CD14-positive monocyte (primary cell): ENCODE results near the gene USB1. TPM values are rescaled to one million over a fixed set of nuclear protein-coding genes. Genes with fewer than 3 reads are reported as not detected.

Experiments
- DNase-seq, 3 donors: peaks; one replicate each; pipeline ENCODE4 v3.0.0-alpha.2; 2011 to 2022
- H2AFZ ChIP-seq: 2 replicates; pipeline ENCODE4 v1.6.0; 2012; ENCODE audit warnings: mild to moderate bottlenecking, low read depth, low read length, inconsistent platforms; ENCODE audit not compliant: insufficient read depth, poor library complexity, severe bottlenecking
- H3K27ac ChIP-seq, 2 donors: 1 replicate in 1 of 2; 2 replicates in 1 of 2; pipeline ENCODE4 v1.5.1; 2012 to 2013; ENCODE audit warnings: low read length in 2 of 2, control low read depth in 1 of 2, inconsistent platforms in 1 of 2, low read depth in 1 of 2, mild to moderate bottlenecking in 1 of 2
- H3K27me3 ChIP-seq, 2 donors: one replicate each; pipeline versions ENCODE4 v1.6.0 to v1.6.1; 2011 to 2013; ENCODE audit warnings: low read length in 2 of 2; ENCODE audit not compliant: control insufficient read depth in 2 of 2, insufficient read depth in 2 of 2
- H3K36me3 ChIP-seq, 2 donors: replicated peaks in 1 of 2; 1 replicate in 1 of 2; 2 replicates in 1 of 2; pipeline versions ENCODE4 v1.5.1 to v1.6.1; 2012 to 2013; ENCODE audit warnings: low read length in 2 of 2, control low read depth in 1 of 2, inconsistent platforms in 1 of 2, mild to moderate bottlenecking in 1 of 2; ENCODE audit not compliant: insufficient read depth in 2 of 2, control insufficient read depth in 1 of 2
- H3K4me1 ChIP-seq, 2 donors: 1 replicate in 1 of 2; 2 replicates in 1 of 2; pipeline versions ENCODE4 v1.5.1 to v1.6.1; 2012 to 2013; ENCODE audit warnings: low read length in 2 of 2, control low read depth in 1 of 2, inconsistent platforms in 1 of 2, mild to moderate bottlenecking in 1 of 2, moderate library complexity in 1 of 2; ENCODE audit not compliant: insufficient read depth in 2 of 2, control insufficient read depth in 1 of 2
- H3K4me2 ChIP-seq: replicated peaks from 2 replicates; pipeline ENCODE3; 2012; ENCODE audit warnings: low read length, moderate library complexity, mild to moderate bottlenecking; ENCODE audit not compliant: poor library complexity, severe bottlenecking; ENCODE audit errors: extremely low read depth
- H3K4me3 ChIP-seq, 3 experiments: fragments of 200-600 bp in 1 of 3; sonication (generic) in 1 of 3; replicated peaks in 1 of 3; 1 replicate in 2 of 3; 2 replicates in 1 of 3; pipeline ENCODE4 v1.5.1; 2011 to 2013; ENCODE audit warnings: low read length in 3 of 3, mild to moderate bottlenecking in 3 of 3, control low read depth in 2 of 3, low read depth in 2 of 3, inconsistent platforms in 1 of 3, moderate library complexity in 1 of 3
- H3K79me2 ChIP-seq: 2 replicates; pipeline ENCODE4 v1.6.0; 2012; ENCODE audit warnings: mild to moderate bottlenecking, control low read depth, inconsistent platforms, low read length, moderate library complexity; ENCODE audit not compliant: insufficient read depth
- H3K9ac ChIP-seq: 2 replicates; pipeline ENCODE4 v1.6.0; 2017; ENCODE audit warnings: low read length, mild to moderate bottlenecking; ENCODE audit not compliant: insufficient read depth, poor library complexity, severe bottlenecking
- H3K9me3 ChIP-seq, 2 donors: replicated peaks in 1 of 2; 1 replicate in 1 of 2; 2 replicates in 1 of 2; pipeline versions ENCODE4 v1.5.1 to v1.6.1; 2012 to 2013; ENCODE audit warnings: low read length in 2 of 2, control low read depth in 1 of 2; ENCODE audit not compliant: control insufficient read depth in 1 of 2, insufficient read depth in 1 of 2
- H4K20me1 ChIP-seq: 2 replicates; pipeline ENCODE4 v1.6.0; 2012; ENCODE audit warnings: mild to moderate bottlenecking, low read length, control low read depth, moderate library complexity; ENCODE audit not compliant: insufficient read depth
- H3K27ac Mint-ChIP-seq, 7 donors: one replicate each; pipeline ENCODE4 v1.8.0; 2020; ENCODE audit warnings: mild to moderate bottlenecking in 7 of 7, mixed read lengths in 7 of 7, moderate library complexity in 6 of 7, inconsistent platforms in 2 of 7
- H3K27me3 Mint-ChIP-seq, 3 donors: one replicate each; pipeline ENCODE4 v1.8.0; 2021 to 2022; ENCODE audit warnings: low read depth in 3 of 3, mild to moderate bottlenecking in 3 of 3, mixed read lengths in 3 of 3, moderate library complexity in 3 of 3, inconsistent platforms in 1 of 3
- H3K36me3 Mint-ChIP-seq, 2 donors: one replicate each; pipeline ENCODE4 v1.8.0; 2020; ENCODE audit warnings: mixed read lengths in 2 of 2, inconsistent platforms in 1 of 2, mild to moderate bottlenecking in 1 of 2
- H3K4me1 Mint-ChIP-seq: one replicate; pipeline ENCODE4 v1.8.0; 2020; ENCODE audit warnings: mild to moderate bottlenecking, mixed read lengths
- H3K4me3 Mint-ChIP-seq, 2 donors: one replicate each; pipeline ENCODE4 v1.8.0; 2020; ENCODE audit warnings: mild to moderate bottlenecking in 2 of 2, mixed read lengths in 2 of 2, moderate library complexity in 1 of 2
- H3K9me3 Mint-ChIP-seq, 7 donors: one replicate each; pipeline ENCODE4 v1.8.0; 2020 to 2022; ENCODE audit warnings: mixed read lengths in 7 of 7, mild to moderate bottlenecking in 6 of 7, moderate library complexity in 6 of 7, inconsistent platforms in 2 of 7
- CTCF ChIP-seq: fragments of 200-600 bp; IDR thresholded peaks from one replicate; pipeline ENCODE4 v1.8.0; 2022; ENCODE audit warnings: antibody characterized with exemption, mild to moderate bottlenecking
- WGBS: methylation state at CpG from one replicate; pipeline ENCODE4 v1.1.5; 2013; ENCODE audit warnings: missing lambda C conversion rate; ENCODE audit not compliant: insufficient coverage; 5-methylcytosine and 5-hydroxymethylcytosine counted together
- intact Hi-C, 2 donors: fragments of 100-400 bp; cut with micrococcal nuclease; formaldehyde crosslinking; loops; one replicate each; pipeline versions ENCODE4 v1.15.0 to v1.15.1; 2023
- polyA plus RNA-seq, 3 donors: library from polyadenylated mRNA; depleted of rRNA in 1 of 3; unstranded in 2 of 3; stranded (reverse) in 1 of 3; fragments of 300-500 nt in 2 of 3; fragments of >200 nt in 1 of 3; fragmentation: Illumina TruSeq in 2 of 3; gene quantifications; 1 replicate in 2 of 3; 2 replicates in 1 of 3; pipeline ENCODE4 v1.2.3, GENCODE V29; 2012 to 2021

Gene USB1
- polyA plus RNA-seq, 3 donors = 25.7 to 55.7 (median 44.4) TPM

GRCh38 chr16:58026705-58027160, 25.5 kb downstream of the USB1 start:
- H3K27me3 Mint-ChIP-seq = peaks cover 47 to 67% (median 52%) of the 10 kb centered on the region in 3 donors
- intact Hi-C loops = no loop called here
- H3K4me1 Mint-ChIP-seq = peaks cover 15% of the 10 kb centered on the region
- peak overlapping the region; percentile 84 for H3K4me2 ChIP-seq
- no peak for DNase-seq
- H3K4me1 ChIP-seq = peaks cover 18 to 29% of the 10 kb centered on the region in 2 donors
- peak overlapping the region in 1 of 3 experiments; percentile 75 for H3K4me3 ChIP-seq
- H3K36me3 Mint-ChIP-seq = no peaks in the 10 kb centered on the region
- under 1% methylated on average over 35 of the region's 38 CpGs for WGBS
- H3K79me2 ChIP-seq = no peaks in the 10 kb centered on the region
- H3K9ac ChIP-seq = no peak overlapping the region
- H3K36me3 ChIP-seq = peaks cover under 1 to 4% of the 10 kb centered on the region in 2 donors
- H3K27ac Mint-ChIP-seq = no peak overlapping the region
- H3K9me3 ChIP-seq = no peaks in the 10 kb centered on the region
- peak overlapping the region; percentile 63 for H2AFZ ChIP-seq
- peak overlapping the region; percentile 47 to 81 for H3K4me3 Mint-ChIP-seq
- TF ChIP-seq CTCF = no peak
- H4K20me1 ChIP-seq = no peaks in the 10 kb centered on the region
- no peak overlapping the region for H3K27ac ChIP-seq
- H3K9me3 Mint-ChIP-seq = peaks cover 0 to 11% (median 3%) of the 10 kb centered on the region in 7 donors
- H3K27me3 ChIP-seq = peaks cover 20 to 58% of the 10 kb centered on the region in 2 donors

GRCh38 chr16:58027161-58027915, 26.1 kb downstream of the USB1 start:
- no peak overlapping the region for H3K27ac ChIP-seq
- peaks cover 18 to 29% of the 10 kb centered on the region in 2 donors for H3K4me1 ChIP-seq
- H3K9me3 Mint-ChIP-seq = peaks cover 0 to 11% (median 3%) of the 10 kb centered on the region in 7 donors
- H3K4me1 Mint-ChIP-seq = peaks cover 14% of the 10 kb centered on the region
- no peaks in the 10 kb centered on the region for H3K79me2 ChIP-seq
- peaks cover 20 to 57% of the 10 kb centered on the region in 2 donors for H3K27me3 ChIP-seq
- H4K20me1 ChIP-seq = no peaks in the 10 kb centered on the region
- intact Hi-C loops = no loop called here
- H3K27ac Mint-ChIP-seq = no peak overlapping the region
- peak overlapping the region in 1 of 2 donors; percentile 80 for H3K4me3 Mint-ChIP-seq
- no peak for DNase-seq
- peaks cover 42 to 65% (median 50%) of the 10 kb centered on the region in 3 donors for H3K27me3 Mint-ChIP-seq
- no peak overlapping the region for H3K9ac ChIP-seq
- H2AFZ ChIP-seq = no peak overlapping the region
- WGBS = 15% methylated on average over 37 of the region's 43 CpGs
- no peaks in the 10 kb centered on the region for H3K9me3 ChIP-seq
- no peak for TF ChIP-seq CTCF
- no peaks in the 10 kb centered on the region for H3K36me3 ChIP-seq
- H3K36me3 Mint-ChIP-seq = no peaks in the 10 kb centered on the region
- H3K4me2 ChIP-seq = peak overlapping the region; percentile 84
- peak overlapping the region in 1 of 3 experiments; percentile 75 for H3K4me3 ChIP-seq
